HL-60 (cell line): ENCODE measurements around the gene TMEFF2.

ENCODE experiments used
- DNase-seq, 2 experiments: peaks; one replicate each; pipeline ENCODE4 v3.0.0-alpha.2; 2010 to 2020; ENCODE audit warnings: low read depth in 1 of 2, low spot score in 1 of 2
- H3K27ac ChIP-seq: fragments of 250-450 bp; sonication (Bioruptor Pico); replicated peaks from 2 replicates; pipeline ENCODE4 v1.5.1; 2020; ENCODE audit warnings: mild to moderate bottlenecking, moderate library complexity
- H3K27me3 ChIP-seq: fragments of 250-450 bp; sonication (Bioruptor Pico); 2 replicates; pipeline ENCODE4 v1.5.1; 2021; ENCODE audit warnings: mild to moderate bottlenecking, moderate library complexity; ENCODE audit not compliant: insufficient read depth, poor library complexity, severe bottlenecking
- H3K4me3 ChIP-seq: replicated peaks from 2 replicates; pipeline ENCODE4 v1.5.1; 2011; ENCODE audit warnings: mild to moderate bottlenecking, control low read depth, low read length; ENCODE audit not compliant: insufficient read depth
- GABPA ChIP-seq: IDR thresholded peaks from 2 replicates; pipeline ENCODE4 v1.6.1; 2012; ENCODE audit warnings: low read depth
- POLR2AphosphoS5 ChIP-seq: IDR thresholded peaks from 2 replicates; pipeline ENCODE4 v1.6.1; 2012; ENCODE audit warnings: low read depth
- SPI1 ChIP-seq: IDR thresholded peaks from 2 replicates; pipeline ENCODE4 v1.6.1; 2012; ENCODE audit warnings: low read depth, mild to moderate bottlenecking, borderline replicate concordance
- TF ChIP-seq, protein P1 (sequence below): IDR thresholded peaks from one replicate; pipeline ENCODE4 v1.5.1; 2011; ENCODE audit warnings: low read length, control low read depth, inconsistent platforms; ENCODE audit not compliant: insufficient read depth
- TF ChIP-seq, protein P2 (sequence below): IDR thresholded peaks from 2 replicates; pipeline ENCODE4 v1.6.1; 2012; ENCODE audit warnings: low read depth; ENCODE audit not compliant: insufficient replicate concordance

TMEFF2 gene

DNA sequence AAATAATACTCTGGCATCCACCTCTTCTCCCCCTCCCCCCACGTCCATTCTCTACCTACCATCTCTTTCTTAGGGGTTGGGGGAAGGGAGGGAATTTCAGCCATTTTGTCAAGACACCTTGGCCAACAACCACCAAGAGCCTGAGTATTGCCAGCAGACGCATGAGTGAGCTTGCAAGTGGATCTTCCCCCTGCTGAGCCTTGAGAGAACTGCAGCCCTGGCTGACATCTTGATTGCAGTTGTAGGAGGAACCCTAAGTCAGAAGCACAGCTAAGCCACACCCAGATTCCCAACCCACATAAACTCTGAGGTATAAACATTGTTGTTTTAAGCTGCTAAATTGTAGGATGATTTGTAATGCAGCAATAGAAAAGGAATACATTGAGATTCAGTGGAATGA, 165.6 kb downstream of the TMEFF2 start:
- H3K27ac ChIP-seq = no peak overlapping the region
- peaks cover 2% of the 10 kb centered on the region for H3K27me3 ChIP-seq
- TF ChIP-seq SPI1 (no peak), GABPA (no peak), POLR2AphosphoS5 (no peak)
- TF ChIP-seq, protein P1, sequence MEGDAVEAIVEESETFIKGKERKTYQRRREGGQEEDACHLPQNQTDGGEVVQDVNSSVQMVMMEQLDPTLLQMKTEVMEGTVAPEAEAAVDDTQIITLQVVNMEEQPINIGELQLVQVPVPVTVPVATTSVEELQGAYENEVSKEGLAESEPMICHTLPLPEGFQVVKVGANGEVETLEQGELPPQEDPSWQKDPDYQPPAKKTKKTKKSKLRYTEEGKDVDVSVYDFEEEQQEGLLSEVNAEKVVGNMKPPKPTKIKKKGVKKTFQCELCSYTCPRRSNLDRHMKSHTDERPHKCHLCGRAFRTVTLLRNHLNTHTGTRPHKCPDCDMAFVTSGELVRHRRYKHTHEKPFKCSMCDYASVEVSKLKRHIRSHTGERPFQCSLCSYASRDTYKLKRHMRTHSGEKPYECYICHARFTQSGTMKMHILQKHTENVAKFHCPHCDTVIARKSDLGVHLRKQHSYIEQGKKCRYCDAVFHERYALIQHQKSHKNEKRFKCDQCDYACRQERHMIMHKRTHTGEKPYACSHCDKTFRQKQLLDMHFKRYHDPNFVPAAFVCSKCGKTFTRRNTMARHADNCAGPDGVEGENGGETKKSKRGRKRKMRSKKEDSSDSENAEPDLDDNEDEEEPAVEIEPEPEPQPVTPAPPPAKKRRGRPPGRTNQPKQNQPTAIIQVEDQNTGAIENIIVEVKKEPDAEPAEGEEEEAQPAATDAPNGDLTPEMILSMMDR = peak; percentile 41
- no peak overlapping the region for H3K4me3 ChIP-seq
- peak; percentile 10 to 29 for DNase-seq

DNA sequence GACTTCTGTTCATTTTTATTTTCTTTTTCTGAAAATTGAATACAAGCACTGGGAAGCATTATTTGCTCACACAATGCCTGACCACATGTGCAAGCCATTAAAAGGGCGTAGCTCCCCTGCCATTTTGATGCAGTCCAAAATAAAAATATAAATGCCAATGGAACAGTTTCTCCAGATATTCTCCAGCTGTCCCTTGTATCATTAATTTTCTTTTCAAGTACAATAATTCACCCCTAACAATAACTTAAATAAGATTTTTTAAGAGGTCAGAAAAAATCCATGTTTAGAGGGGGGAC, 168.0 kb downstream of the TMEFF2 start:
- Histone ChIP-seq H3K4me3 (no peak overlapping the region), H3K27me3 (peaks cover 2% of the 10 kb centered on the region), H3K27ac (no peak overlapping the region)
- TF ChIP-seq, protein P1 = no peak
- TF ChIP-seq POLR2AphosphoS5 = no peak
- no peak for TF ChIP-seq SPI1
- TF ChIP-seq, protein P2, sequence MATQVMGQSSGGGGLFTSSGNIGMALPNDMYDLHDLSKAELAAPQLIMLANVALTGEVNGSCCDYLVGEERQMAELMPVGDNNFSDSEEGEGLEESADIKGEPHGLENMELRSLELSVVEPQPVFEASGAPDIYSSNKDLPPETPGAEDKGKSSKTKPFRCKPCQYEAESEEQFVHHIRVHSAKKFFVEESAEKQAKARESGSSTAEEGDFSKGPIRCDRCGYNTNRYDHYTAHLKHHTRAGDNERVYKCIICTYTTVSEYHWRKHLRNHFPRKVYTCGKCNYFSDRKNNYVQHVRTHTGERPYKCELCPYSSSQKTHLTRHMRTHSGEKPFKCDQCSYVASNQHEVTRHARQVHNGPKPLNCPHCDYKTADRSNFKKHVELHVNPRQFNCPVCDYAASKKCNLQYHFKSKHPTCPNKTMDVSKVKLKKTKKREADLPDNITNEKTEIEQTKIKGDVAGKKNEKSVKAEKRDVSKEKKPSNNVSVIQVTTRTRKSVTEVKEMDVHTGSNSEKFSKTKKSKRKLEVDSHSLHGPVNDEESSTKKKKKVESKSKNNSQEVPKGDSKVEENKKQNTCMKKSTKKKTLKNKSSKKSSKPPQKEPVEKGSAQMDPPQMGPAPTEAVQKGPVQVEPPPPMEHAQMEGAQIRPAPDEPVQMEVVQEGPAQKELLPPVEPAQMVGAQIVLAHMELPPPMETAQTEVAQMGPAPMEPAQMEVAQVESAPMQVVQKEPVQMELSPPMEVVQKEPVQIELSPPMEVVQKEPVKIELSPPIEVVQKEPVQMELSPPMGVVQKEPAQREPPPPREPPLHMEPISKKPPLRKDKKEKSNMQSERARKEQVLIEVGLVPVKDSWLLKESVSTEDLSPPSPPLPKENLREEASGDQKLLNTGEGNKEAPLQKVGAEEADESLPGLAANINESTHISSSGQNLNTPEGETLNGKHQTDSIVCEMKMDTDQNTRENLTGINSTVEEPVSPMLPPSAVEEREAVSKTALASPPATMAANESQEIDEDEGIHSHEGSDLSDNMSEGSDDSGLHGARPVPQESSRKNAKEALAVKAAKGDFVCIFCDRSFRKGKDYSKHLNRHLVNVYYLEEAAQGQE = no peak
- TF ChIP-seq GABPA = no peak
- no peak for DNase-seq

DNA sequence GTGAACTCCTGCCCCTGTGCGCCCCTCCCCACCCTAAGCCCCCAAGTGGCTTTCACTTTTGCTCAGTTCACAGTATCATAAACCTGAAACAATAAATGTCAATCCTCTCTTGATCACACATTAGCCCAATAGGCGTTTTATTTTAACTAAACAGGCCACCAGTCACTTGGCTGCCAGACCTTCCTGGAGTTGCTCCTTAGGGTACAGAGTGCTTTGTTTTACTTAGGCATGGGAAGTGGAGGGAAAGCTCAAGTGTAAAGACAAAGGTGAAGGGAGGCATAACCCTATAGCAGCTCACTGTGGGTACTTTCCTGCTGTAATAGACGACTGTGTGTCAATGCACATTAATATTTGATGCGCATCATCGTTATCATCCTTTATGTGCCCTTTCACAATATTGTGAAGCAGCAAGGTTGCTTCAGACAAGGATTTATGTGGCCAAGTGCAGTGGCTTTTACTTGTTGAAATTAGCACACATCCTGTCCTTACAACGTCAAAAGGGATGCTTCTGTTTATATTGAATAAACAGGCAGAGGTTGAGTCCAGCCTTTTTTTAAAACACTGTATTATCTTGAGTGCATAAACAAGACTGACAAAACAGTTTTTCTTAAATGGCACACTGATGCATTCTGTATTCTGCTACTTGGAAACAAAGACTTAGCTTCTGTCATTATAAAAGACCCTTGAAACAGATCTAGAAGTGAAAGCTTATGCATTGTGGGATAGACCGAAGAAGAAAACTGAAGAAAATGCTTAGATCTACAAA, 168.5 kb downstream of the TMEFF2 start:
- Histone ChIP-seq H3K27me3 (peaks cover 2% of the 10 kb centered on the region), H3K4me3 (no peak overlapping the region), H3K27ac (no peak overlapping the region)
- DNase-seq = no peak
- no peak for TF ChIP-seq GABPA
- TF ChIP-seq POLR2AphosphoS5 = no peak
- TF ChIP-seq, protein P1 = no peak
- TF ChIP-seq SPI1 = no peak
- TF ChIP-seq, protein P2 = no peak

DNA sequence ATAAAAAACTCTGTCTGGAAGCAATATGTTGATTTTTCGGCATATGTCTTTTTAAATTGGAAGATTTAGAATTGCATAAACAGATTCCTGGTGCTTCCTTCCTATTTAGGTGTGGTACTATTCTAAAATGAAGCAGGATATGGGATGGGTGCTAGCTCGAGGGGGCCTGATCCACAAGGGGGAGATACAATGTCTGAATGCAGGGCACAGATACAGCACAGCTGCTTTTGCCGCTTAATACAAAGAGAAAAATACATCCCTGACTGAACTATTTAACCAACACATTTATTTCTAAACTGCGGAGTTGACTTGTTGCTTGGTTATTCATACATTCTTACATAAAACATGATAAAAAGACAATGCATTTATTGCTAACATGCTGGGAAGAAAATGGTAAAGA, 169.1 kb downstream of the TMEFF2 start:
- Histone ChIP-seq H3K27me3 (peaks cover 2% of the 10 kb centered on the region), H3K4me3 (no peak overlapping the region), H3K27ac (no peak overlapping the region)
- TF ChIP-seq, protein P1 = no peak
- TF ChIP-seq SPI1 (no peak), GABPA (no peak), POLR2AphosphoS5 (no peak)
- TF ChIP-seq, protein P2 = no peak
- no peak for DNase-seq
